ENCODE measurements around the gene MGST3.

MGST3 gene

GRCh38 chr1:165641231-165641987 lies 10.4 kb downstream of the MGST3 start:
- TF ChIP-seq, protein P1, sequence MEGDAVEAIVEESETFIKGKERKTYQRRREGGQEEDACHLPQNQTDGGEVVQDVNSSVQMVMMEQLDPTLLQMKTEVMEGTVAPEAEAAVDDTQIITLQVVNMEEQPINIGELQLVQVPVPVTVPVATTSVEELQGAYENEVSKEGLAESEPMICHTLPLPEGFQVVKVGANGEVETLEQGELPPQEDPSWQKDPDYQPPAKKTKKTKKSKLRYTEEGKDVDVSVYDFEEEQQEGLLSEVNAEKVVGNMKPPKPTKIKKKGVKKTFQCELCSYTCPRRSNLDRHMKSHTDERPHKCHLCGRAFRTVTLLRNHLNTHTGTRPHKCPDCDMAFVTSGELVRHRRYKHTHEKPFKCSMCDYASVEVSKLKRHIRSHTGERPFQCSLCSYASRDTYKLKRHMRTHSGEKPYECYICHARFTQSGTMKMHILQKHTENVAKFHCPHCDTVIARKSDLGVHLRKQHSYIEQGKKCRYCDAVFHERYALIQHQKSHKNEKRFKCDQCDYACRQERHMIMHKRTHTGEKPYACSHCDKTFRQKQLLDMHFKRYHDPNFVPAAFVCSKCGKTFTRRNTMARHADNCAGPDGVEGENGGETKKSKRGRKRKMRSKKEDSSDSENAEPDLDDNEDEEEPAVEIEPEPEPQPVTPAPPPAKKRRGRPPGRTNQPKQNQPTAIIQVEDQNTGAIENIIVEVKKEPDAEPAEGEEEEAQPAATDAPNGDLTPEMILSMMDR (IDR thresholded peaks at IDR 0.05; ENCODE audit: low read depth, low read length, missing control alignments) = no peak
- no peak overlapping the region for H3K4me3 ChIP-seq (replicated peaks; ENCODE audit: low read depth, low read length)
- DNase-seq (ENCODE audit: extremely low read depth, low read depth) = no peak

DNA sequence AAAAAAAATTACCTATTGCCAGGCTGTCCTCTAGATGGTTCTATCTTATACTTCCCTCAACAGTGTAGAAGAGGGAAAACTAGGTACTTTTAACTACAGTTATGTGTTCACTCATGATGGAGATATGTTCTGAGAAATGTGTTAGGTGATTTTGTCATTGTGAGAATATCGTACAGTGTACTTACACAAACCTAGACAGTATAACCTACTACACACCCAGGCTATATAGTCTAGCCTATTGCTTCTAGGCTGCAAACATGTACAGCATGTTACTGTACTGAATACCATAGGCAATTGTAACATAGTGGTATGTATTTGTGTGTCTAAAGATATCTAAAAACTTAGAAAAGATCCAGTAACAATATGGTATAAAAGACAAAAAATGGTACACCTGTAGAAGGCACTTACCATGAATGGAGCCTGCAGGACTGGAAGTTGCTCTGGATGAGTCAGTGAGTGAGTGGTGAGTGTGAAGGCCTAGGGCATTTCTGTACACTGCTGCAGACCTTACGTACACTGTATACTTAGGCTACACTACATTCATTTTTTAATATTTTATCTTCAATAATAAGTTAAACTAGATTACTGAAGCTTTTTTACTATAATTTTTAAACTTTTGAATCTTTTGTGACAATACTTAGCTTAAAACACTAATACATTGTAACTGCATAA lies 13.2 kb downstream of the MGST3 start:
- H3K4me3 ChIP-seq (replicated peaks; ENCODE audit: low read depth, low read length) = no peak overlapping the region
- TF ChIP-seq, protein P1 (IDR thresholded peaks at IDR 0.05; ENCODE audit: low read depth, low read length, missing control alignments) = no peak
- no peak for DNase-seq (ENCODE audit: extremely low read depth, low read depth)

DNA sequence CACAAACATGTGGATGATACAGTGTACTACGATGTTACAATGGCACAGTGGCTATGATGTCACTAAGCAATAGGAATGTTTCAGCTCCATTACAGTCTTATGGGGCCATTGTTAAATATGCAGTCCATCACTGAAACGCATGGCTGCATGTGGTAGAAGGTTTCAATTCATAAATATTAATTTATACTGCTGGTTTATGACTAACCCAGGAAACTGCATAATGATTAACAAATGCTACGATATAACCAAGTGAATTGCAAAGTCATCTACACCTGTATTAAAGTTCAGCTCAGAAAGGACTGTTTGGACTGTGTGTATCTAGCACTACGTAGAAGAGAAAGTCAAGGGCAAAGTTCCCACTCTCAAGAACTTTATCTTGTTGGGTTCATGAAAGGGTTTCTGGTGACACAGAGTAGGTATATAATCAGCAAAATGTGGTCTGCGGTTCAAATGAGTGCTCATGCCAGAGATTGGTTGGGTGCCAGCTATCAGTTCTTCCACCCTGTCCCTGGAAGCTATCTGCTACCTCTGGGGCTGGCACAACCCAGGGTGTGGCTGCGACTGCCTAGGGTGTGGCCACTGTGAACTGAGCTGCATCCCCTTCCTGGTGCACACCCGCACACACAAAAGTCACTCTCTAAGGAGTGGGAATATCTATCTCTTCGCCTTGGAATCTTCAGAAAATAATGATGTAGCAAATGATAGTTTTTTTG lies 14.8 kb downstream of the MGST3 start:
- no peak overlapping the region for H3K4me3 ChIP-seq (replicated peaks; ENCODE audit: low read depth, low read length)
- TF ChIP-seq, protein P1 (IDR thresholded peaks at IDR 0.05; ENCODE audit: low read depth, low read length, missing control alignments) = no peak
- DNase-seq (ENCODE audit: extremely low read depth, low read depth) = no peak

- no peak overlapping the region for H3K4me3 ChIP-seq (replicated peaks; ENCODE audit: low read depth, low read length)
- DNase-seq (ENCODE audit: extremely low read depth, low read depth) = no peak
- TF ChIP-seq, protein P1 (IDR thresholded peaks at IDR 0.05; ENCODE audit: low read depth, low read length, missing control alignments) = no peak
Observed at GRCh38 chr1:165647517-165647916, 16.5 kb downstream of the MGST3 start.

- TF ChIP-seq, protein P1 (IDR thresholded peaks at IDR 0.05; ENCODE audit: low read depth, low read length, missing control alignments) = no peak
- no peak for DNase-seq (ENCODE audit: extremely low read depth, low read depth)
- H3K4me3 ChIP-seq (replicated peaks; ENCODE audit: low read depth, low read length) = no peak overlapping the region
Observed at GRCh38 chr1:165647970-165648369, 16.9 kb downstream of the MGST3 start.

GRCh38 chr1:165648919-165649572 lies 18.0 kb downstream of the MGST3 start:
- TF ChIP-seq, protein P1 (IDR thresholded peaks at IDR 0.05; ENCODE audit: low read depth, low read length, missing control alignments) = no peak
- H3K4me3 ChIP-seq (replicated peaks; ENCODE audit: low read depth, low read length) = no peak overlapping the region
- DNase-seq (ENCODE audit: extremely low read depth, low read depth) = no peak
